Superior temporal gyrus (tissue), 1 donor: ENCODE results near the gene COPG2.
A peak's percentile ranks its signal among the peaks of the same experiment; 100 is the strongest.

ENCODE experiments used
- DNase-seq: peaks from one replicate; pipeline ENCODE4 v3.0.0-alpha.2; 2016; ENCODE audit errors: extremely low spot score

The COPG2 gene

DNA sequence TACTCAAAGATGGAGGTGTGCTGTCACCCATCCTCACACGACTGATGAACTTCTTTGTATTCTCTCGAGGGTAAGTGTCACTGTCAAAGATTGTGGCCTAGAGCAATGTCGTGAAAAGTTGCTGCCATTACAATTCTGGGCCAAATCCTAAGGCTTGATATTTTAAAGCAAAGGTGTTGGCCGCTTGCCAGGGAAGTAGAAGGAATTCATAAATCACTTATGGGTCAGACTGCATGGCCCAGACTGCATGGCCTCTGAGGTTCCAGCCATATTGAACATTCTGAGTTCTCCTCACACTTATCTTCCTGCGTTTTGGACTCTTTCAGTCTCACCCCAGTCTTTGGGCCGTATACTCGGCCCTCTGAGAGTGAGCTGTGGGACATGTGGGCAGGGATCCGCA is 168.1 kb downstream of the COPG2 start:
- DNase-seq: no peak

DNA sequence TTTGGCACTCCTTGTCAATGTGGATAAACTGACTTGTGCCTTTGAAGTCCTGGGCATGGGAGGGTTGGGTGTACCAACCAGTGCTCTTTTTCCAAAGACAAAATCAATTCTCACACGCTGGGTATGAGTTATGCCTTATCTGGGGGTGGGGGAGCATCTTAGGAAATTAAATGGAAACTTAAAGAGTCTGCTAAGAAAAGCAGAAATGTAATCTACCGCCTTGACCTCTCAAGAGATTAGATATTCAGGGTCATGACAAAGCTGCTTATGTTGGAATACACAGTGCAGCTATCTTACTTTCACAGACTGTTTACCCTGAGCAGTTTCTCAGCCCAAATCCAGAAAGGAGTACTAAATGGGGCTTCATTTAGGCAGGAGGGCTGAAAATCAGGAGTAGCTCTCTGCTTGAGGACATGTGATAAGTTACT is 174.1 kb downstream of the COPG2 start:
- DNase-seq: no peak

DNA sequence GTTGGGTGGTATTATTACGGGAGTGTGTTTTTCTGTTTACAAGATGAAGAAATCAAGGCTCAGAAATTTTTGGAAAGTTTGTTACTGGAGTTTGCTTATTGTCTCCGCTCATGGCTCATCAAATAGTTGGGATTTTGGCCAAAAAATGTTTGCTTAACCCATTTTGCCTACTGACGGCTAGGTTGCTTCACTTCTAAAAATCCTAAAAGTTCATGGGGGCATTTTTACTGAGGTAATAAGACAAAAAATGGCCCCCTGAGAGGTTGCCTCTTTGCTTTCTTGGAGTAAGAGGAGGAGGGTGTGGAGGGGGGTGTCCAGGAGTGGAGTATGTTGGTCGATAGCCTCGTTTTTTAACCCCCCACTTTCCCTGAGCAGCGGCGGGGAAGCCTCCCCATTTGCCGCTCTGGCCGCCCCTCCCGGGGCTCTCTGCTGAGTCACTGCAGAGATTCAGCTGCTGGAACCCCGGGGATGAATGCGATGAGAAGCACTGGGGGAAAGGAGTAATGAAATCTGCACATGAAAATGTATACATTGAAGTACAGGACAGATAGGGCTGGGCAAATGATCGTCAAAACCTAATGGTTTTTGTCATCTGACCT is 175.2 kb downstream of the COPG2 start:
- DNase-seq: no peak

DNA sequence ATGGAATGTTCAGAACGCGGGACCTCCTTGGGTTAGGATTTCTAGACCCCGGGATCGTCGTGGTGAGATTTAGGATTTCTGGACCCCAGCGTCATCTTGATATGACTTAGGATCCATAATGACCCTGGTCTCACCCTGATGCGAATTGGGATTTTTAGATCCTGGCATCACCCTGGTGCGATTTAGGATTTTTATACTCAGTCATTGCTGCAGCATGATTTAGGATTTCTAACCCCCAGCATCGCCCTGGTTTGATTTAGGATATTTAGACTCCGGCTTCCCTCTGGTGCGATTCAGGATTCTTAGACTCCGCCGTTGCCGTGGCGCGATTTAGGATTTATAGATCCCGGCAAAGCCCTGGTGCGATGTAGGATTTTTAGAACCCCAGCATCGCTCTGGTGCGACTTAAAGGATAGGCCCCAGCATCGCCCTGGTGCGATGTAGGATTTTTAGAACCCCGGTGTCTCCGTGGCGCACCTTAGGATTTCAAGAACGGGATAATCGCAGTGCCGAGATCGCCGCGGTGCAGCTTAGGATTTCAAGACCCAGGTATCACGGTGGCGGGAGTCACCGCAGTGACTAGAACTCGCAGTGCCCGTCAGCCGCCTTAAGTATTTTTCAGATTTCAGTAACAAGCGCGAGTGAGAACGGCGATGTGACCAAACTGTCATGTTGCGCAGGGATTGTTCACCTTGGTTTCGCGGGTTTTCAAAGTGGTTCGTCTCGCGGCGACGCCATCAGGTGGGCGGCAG is 175.8 kb downstream of the COPG2 start:
- DNase-seq: no peak

DNA sequence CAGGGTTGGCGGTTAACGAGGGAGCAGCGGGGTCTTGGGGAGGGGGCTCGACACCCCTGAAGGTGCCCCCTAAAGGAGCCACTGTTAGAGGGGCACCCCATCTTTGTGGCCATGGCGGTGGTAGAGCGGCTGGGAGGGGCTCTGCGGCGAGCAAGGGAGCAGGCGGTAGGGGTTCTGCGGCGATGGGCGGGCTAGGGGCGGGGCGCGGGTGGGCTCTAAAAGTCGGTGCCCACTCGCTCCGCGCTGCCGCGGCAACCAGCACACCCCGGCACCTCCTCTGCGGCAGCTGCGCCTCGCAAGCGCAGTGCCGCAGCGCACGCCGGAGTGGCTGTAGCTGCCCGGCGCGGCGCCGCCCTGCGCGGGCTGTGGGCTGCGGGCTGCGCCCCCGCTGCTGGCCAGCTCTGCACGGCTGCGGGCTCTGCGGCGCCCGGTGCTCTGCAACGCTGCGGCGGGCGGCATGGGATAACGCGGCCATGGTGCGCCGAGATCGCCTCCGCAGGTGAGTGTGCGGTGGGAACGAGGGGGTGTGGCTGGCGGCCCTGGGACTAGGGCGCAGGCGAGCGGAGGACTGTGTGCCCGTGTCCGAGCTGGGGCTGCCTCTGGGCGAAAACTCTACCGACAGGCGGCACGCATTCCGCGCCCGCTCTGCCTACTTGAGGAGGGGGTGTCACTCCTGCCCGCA is 176.6 kb downstream of the COPG2 start, which contains the start of gene MEST:
TSS of gene MEST (plus strand) at position 245 of the 682 bp plus-strand sequence. CDS start at position 474, 229 bp downstream.
- DNase-seq: no peak

DNA sequence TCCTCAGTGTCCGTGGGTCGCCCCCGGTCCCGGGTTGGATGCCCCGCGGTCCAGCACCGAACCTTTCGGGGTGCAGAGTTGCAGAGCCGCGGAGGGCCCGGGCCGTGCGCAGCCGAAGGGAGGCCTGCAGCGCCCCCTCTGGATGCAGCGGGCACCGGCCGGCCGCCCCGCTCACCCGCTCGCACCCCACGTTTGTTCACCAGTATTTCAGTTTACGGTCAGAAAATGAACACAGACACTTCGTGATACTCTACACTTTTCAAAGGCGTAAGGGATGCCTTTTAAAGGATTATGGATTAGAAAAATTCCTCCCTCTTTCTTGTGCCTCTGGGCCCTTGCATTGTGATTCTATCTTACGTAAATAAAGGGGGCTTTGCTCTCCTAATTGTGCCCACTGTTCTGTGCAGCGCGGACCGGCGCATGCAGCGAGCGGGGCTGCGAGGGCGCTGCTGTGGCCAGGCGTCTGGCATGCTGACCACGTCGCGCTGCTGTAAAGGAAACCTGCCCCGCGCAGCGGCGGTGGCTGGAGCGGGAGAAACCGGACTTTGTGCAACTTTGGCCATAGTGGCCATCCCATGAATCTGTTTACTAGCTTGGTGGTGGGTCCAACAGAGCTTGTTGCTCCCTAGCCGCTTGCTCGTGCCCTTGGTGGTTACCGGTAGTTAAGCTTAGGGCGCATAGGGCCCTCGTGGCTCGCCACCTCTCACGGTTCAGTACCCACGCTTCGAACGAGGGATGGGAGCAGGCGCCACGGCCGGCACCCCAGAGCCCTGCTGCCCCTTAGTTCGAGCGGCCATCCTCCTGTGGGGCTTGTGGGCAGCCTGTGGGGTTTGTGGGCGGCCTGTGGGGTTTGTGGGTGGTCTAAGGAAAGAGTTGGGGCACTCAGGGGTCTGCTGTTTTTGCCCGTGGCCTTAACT is 177.4 kb downstream of the COPG2 start:
- DNase-seq: peak; percentile 60

DNA sequence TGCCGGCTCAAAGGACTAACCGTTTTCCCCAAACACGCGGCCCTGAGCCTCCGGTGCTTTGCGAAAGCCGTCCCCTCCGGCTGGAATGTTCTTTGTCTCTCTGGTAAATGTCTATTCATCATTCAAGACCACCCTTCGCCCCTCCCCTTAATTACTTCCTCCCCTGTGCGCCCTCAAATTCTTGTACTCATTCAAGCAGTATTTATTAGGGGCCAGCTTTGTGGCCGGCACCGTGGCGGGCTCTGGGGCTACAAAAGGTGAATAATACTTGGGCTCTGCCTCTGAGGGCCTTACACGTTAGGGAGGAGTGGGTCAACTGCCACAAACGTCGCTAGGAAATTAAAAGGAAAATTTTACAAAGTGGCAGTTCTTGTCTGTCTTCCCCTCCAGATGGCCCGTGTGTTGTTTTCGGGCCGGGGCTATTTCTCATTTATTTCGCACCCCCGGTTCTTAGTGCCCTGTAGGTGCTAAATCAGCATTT is 178.2 kb downstream of the COPG2 start:
- no peak for DNase-seq

DNA sequence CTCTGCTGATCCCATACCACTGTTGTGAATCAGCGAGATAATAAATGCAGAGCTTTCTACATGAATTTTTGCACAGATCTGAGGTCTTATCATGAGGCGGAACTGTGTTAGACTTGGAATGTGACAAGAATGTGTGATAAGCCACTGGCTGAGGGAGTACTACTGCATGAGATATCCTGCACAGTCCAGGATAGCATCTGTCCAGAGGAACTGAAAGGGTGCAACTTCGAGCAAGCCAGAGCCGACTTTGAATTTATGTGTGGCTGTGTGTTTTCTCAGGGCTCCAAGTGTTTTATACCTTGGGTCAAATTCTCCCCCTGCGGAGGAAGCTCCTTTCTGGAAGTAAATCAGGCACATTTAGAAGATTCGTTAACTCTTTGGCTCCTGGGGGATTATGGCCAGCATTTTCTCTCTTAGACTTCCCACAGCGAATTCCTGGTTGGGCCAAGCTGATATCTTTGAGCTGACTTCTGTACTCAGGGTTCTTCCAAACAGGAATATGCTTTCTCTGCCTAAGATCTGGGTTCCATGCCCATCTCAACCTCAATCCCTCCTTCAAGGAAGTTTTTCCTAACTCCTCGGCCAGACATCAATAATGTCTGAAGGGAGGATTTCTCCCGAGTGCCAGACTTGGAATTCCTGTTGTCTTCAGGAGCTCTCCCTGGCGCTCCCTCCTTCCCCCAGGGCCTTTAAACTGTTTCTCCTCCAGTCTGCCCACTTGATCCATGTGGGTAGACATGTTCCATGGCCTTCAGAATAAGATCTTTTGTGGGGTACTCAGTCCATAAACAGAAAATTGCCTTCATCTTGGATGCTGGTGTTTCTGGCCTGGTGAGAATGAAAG is 179.2 kb downstream of the COPG2 start:
- peak; percentile 34 for DNase-seq

DNA sequence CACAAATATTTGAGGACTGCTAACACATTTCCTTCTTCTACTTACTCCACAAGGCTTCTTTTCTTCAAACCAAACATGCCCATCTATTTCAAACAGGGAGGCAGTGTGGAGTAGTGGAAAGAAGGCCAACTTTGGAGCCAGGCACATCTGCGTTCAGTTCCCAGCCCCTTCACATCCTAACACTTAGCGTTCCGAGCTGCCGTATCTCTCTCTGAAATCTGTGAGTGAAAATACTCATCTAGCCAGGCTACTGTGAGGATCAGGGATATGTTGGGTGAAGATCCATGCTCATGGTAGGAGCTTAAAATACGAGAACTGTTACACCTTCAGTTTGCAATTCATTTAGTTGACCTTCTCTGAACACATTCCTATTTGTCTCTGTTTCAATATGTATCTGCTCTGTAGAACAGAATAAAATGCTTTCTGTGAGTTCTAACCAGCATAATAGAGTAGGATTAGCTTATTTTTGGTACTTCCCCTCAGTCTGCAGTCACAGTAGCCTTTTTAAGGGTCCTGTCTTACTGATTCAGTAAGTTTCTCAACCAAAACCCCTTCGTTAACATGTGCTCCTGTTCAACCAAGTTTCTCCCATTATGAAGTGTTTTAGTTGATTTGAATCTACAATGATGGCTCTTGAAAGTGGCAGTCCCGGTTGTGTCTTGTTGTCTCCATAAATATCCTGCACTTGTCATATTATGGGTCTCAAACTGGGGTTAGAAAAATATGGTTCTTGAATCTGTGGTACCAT is 180.0 kb downstream of the COPG2 start:
- peak; percentile 63 for DNase-seq

DNA sequence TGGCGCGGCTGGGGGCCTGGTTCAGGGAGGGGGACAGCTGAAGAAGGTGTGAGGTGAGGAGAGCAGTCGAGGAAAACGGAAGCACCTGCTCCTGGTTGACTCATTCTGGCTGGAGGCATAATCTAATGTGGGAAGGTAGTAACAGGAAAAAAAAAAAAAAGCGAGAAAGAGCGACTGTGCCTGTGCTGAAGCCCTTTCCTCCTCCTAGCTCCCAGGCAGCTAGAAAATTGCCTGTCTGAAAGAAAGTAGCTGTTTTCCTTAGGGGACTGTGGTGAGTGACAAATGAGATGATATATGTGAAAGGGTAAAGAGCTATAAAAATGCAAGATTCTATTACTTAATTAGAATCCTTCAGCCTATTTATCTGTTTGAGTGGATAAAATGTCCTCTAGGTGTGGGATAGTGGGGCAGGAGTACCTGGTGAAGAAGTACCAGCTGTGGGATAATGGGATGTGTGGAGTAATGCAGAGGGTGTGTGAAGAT is 181.6 kb downstream of the COPG2 start:
- no peak for DNase-seq

DNA sequence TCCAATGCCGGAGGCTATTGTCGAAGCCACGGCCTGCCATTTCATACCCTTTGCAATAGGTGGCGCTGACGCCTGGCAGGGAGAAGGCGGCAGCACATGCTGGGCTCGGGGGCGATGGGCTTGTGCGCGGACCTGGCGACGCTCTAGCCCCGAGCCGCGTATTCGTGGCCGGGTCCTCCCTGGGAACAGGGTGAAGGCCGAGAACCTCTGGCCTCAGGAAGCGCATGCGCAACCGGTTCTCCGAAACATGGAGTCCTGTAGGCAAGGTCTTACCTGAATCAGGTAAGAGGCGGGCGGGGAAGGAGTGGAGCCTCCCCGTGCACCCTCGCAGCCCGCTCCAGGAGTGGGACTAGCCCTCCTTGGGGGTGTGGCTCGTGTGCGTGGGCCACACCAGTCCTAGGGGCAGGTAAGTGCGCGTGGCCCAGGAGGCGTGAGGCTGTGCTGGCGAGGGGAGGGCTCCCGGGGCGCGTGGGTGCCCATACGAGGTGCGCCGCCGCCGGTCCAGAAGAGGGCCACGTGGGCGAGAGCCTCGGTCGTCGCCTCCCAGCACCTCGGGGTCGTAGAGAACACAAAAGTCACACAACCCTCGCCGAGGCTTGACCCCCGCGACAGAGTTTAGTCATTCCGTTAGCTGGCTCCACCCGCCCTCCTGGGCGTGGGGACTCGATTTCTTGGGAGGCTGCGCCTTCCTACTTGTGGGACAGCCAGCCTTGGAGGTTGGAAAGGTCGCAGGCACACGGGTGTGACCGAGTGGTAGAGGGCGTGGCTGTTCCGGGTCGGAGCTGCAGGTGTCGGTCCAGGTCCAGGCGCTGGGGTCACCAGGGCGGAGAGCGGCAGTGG is 182.2 kb downstream of the COPG2 start:
- peak; percentile 45 for DNase-seq

DNA sequence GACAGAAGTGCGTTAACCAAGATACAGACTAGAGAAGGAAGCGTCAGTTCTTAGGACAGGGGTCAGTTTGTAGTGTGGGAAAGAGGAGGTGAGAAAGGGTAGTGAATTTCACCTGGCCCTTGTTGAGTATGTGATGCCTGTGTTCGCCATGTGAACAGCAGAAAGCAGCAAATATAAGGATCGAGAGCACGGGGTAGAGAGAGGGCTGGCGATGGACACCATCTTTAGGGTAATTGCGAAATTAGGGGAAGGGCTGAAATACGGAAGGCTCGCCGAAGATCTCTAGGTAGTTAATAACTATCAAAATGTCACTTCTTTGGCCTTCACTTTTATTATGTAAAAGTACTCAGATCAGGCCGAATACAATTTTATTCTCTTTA is 182.8 kb downstream of the COPG2 start:
- DNase-seq: no peak

DNA sequence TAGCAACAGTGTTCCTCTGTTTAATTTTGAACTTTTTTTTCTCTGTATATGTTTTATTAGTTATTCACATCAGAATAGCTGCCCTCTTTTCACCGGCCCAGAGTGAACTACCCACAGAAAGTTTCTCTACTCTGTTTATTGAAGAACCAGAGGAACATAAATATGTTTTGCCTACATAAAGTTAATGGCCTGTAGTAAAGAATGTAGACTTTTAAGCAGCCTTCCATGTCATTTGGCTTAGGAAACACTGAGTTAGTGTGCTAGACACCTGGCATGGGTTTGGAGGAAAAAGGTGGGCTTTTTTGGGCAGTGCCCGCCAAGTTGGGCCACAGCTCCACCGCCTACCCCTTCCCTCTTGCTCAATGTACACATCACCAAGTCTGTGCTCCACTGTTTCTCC is 185.5 kb downstream of the COPG2 start:
- no peak for DNase-seq

DNA sequence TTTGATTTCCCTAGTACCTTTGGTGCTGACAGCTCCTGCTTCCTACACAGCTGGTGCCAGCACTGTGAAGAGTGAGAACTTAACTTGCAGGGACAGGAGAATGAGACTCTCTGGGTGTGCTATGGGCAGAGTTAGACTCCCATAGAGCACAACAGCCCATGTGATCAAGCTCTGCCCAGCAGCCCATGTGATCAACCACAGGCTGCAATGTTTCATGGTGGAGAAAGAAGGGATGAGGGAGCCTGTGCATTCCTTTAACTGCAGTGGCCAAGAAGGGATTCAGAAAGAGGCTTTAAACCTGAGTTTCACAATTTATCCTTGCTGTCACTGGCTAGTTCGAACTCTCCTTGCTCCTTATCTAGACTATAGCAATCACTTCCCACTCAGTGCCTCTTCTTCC is 186.7 kb downstream of the COPG2 start:
- DNase-seq: no peak

DNA sequence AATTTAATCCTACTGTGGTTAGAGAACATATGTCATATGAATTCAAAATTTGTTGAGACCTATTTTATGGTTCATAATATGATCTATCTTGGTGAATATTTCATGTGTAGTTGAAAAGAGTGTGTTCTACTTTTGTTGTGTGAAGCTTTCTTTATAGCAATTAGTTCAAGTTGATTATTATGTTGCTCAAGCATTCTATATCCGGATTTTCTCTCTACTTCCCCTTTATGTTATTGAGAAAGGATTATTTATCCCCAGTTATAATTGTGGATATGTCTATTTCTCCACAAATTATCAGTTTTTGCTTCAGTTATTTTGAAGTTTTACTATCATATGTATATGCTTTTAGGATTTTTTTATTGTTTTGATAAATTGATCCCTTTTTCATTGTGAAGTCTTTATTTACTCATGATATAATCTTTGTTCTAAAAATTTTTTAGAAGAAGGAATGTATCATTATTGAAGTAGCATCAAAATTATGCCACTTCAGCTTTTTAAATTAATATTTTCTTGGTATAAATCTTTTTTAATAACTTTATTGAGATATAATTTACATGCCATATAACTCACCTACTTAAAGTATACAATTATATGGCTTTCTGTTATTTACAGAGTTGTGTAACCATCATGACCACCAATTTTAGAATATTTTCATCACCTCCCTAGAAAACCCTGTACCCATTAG is 188.7 kb downstream of the COPG2 start:
- no peak for DNase-seq

DNA sequence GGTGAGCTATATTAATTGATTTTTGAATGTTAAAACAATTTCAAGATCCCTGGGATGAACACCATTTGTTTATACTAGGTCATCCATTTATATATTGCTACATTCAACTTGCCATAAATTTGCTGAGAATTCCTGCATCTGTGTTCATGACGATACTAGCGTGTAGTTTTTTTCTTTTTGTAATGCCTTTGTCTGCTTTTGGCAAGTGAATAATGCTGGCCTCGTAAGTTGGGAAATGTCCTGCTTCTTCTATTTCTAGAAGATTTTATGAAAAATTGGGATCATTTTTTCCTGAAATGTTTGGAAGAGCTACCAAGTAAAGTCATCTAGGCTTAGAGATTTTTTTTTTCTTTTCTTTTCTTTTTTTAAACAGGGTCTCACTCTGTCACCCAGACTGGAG is 189.6 kb downstream of the COPG2 start:
- no peak for DNase-seq

DNA sequence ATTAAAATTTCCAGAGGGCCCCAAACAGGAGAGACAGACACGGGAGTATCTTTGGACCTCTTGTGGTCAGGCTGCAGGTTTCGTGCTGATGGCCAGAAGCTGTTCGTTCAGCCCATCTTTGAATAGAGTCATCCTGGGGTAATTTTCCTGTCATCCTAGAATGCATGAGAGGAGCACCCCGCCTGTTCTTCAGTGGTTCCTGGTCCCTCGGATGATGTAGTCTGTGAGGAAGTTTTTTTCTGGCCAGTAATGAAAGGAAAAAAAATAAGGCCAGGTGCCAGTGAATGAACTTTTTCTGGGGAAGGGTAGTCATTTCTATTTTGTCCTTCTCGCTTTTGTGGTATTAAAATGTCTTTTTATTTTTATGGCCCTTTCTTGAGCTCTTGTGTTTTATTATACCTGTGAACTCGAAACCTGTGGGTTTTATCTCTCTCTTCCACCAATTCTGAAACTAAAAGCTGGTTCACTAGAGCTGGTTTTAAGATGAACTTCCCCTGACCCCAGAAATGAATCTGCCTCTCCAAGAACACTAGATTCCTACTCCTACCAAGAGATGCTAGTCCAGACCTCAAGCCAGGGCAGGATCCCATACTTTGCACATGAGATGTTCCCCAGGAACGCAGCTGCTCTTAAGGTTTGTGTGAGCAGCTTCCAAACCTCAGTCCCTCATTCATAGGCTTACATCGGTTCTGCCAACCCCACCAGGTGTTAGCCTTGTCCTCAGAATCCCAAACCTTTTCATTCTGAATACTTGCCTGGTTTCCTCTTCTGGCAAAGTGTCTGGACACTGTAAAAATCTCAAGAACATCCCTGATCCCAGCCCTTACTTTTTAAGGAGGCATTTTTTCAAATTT is 192.0 kb downstream of the COPG2 start:
- no peak for DNase-seq
